ENCODE data around the gene LMBR1.
"Not testable (repeated sequence)": the region's sequence is repeated elsewhere in the genome, so short reads cannot be mapped to it uniquely, and the experiment has no call there.

Gene LMBR1

GRCh38 chr7:156652886-156653568, 240.0 kb downstream of the LMBR1 start:
- CTCF ChIA-PET = no interaction called here
- DNase-seq (ENCODE audit: extremely low spot score) = no peak

GRCh38 chr7:156651474-156651873, 241.5 kb downstream of the LMBR1 start:
- POLR2A ChIA-PET = interaction anchor here (1.7 kb wide), 1 partner anchor 10 kb away, joined by 4 read pairs; no protein-coding TSS in a partner anchor
- TF ChIP-seq FOXK2 (IDR thresholded peaks at IDR 0.05) = no peak
- no peak for TF ChIP-seq LEF1 (IDR thresholded peaks at IDR 0.05; ENCODE audit: borderline replicate concordance)
- no peak for TF ChIP-seq BHLHE40 (IDR thresholded peaks at IDR 0.05; ENCODE audit: borderline replicate concordance)
- no peak for TF ChIP-seq ELF4 (IDR thresholded peaks at IDR 0.05)
- TF ChIP-seq, protein P1, sequence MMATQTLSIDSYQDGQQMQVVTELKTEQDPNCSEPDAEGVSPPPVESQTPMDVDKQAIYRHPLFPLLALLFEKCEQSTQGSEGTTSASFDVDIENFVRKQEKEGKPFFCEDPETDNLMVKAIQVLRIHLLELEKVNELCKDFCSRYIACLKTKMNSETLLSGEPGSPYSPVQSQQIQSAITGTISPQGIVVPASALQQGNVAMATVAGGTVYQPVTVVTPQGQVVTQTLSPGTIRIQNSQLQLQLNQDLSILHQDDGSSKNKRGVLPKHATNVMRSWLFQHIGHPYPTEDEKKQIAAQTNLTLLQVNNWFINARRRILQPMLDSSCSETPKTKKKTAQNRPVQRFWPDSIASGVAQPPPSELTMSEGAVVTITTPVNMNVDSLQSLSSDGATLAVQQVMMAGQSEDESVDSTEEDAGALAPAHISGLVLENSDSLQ (IDR thresholded peaks at IDR 0.05) = no peak
- no peak for TF ChIP-seq TARDBP (IDR thresholded peaks at IDR 0.05)
- TF ChIP-seq FOXM1 (IDR thresholded peaks at IDR 0.05; ENCODE audit: borderline replicate concordance) = no peak
- TF ChIP-seq HDGF (IDR thresholded peaks at IDR 0.05; ENCODE audit: borderline replicate concordance) = no peak
- no peak for TF ChIP-seq ARNT (IDR thresholded peaks at IDR 0.05)
- TF ChIP-seq CTBP1 (IDR thresholded peaks at IDR 0.05; ENCODE audit: borderline replicate concordance) = no peak
- TF ChIP-seq L3MBTL2 (conservative IDR thresholded peaks at IDR 0.05) = no peak
- TF ChIP-seq SUZ12 (IDR thresholded peaks at IDR 0.05) = no peak
- TF ChIP-seq FOXA1 (IDR thresholded peaks at IDR 0.05) = no peak
- no peak for TF ChIP-seq SP1 (IDR thresholded peaks at IDR 0.05)
- TF ChIP-seq ZNF384 (IDR thresholded peaks at IDR 0.05) = no peak
- no peak for TF ChIP-seq NFRKB (IDR thresholded peaks at IDR 0.05)
- CTCF ChIA-PET = no interaction called here

More at GRCh38 chr7:156652886-156653568, 240.0 kb downstream of the LMBR1 start:
- TF ChIP-seq FOXM1 (IDR thresholded peaks at IDR 0.05; ENCODE audit: borderline replicate concordance) (no peak), FOXK2 (IDR thresholded peaks at IDR 0.05) (no peak), FOXA1 (IDR thresholded peaks at IDR 0.05) (no peak), TARDBP (IDR thresholded peaks at IDR 0.05) (no peak), LEF1 (IDR thresholded peaks at IDR 0.05; ENCODE audit: borderline replicate concordance) (no peak), L3MBTL2 (conservative IDR thresholded peaks at IDR 0.05) (no peak), BHLHE40 (IDR thresholded peaks at IDR 0.05; ENCODE audit: borderline replicate concordance) (no peak), SP1 (IDR thresholded peaks at IDR 0.05) (no peak), ELF4 (IDR thresholded peaks at IDR 0.05) (no peak), ARNT (IDR thresholded peaks at IDR 0.05) (no peak), ZNF384 (IDR thresholded peaks at IDR 0.05) (no peak), SUZ12 (IDR thresholded peaks at IDR 0.05) (no peak), CTBP1 (IDR thresholded peaks at IDR 0.05; ENCODE audit: borderline replicate concordance) (no peak), HDGF (IDR thresholded peaks at IDR 0.05; ENCODE audit: borderline replicate concordance) (no peak), NFRKB (IDR thresholded peaks at IDR 0.05) (no peak)
- TF ChIP-seq, protein P1 (IDR thresholded peaks at IDR 0.05) = no peak
- POLR2A ChIA-PET = interaction anchor here (1.1 to 1.7 kb wide), 2 partner anchors 12 kb away, joined by 3 to 4 read pairs; partner anchors contain the start of gene RNF32

GRCh38 chr7:156650042-156650441, 242.9 kb downstream of the LMBR1 start:
- ChIA-PET POLR2A (no interaction called here), CTCF (interaction anchor here (0.6 kb wide), 2 partner anchors 20 to 114 kb away, joined by 3 to 4 read pairs; no protein-coding TSS in a partner anchor)
- TF ChIP-seq SP1 (IDR thresholded peaks at IDR 0.05) (no peak), BHLHE40 (IDR thresholded peaks at IDR 0.05; ENCODE audit: borderline replicate concordance) (no peak), CTBP1 (IDR thresholded peaks at IDR 0.05; ENCODE audit: borderline replicate concordance) (no peak), SUZ12 (IDR thresholded peaks at IDR 0.05) (no peak), TARDBP (IDR thresholded peaks at IDR 0.05) (no peak)
- peak; percentile 41 for DNase-seq (ENCODE audit: extremely low spot score)

More at GRCh38 chr7:156651474-156651873, 241.5 kb downstream of the LMBR1 start:
- DNase-seq (ENCODE audit: extremely low spot score) = no peak

GRCh38 chr7:156647330-156647729, 245.7 kb downstream of the LMBR1 start:
- CTCF ChIA-PET; DNase-seq (ENCODE audit: extremely low spot score); POLR2A ChIA-PET: not testable (repeated sequence)

- DNase-seq (ENCODE audit: extremely low spot score) = no peak
- ChIA-PET CTCF (no interaction called here), POLR2A (interaction anchor here (1.1 kb wide), 1 partner anchor 74 kb away, joined by 3 read pairs; no protein-coding TSS in a partner anchor)
- TF ChIP-seq ARNT (IDR thresholded peaks at IDR 0.05) = no peak
- TF ChIP-seq LEF1 (IDR thresholded peaks at IDR 0.05; ENCODE audit: borderline replicate concordance) = no peak
- TF ChIP-seq FOXK2 (IDR thresholded peaks at IDR 0.05) = no peak
- no peak for TF ChIP-seq TARDBP (IDR thresholded peaks at IDR 0.05)
- no peak for TF ChIP-seq HDGF (IDR thresholded peaks at IDR 0.05; ENCODE audit: borderline replicate concordance)
- TF ChIP-seq SP1 (IDR thresholded peaks at IDR 0.05) = no peak
These were observed 250.5 kb downstream of the LMBR1 start for GRCh38 chr7:156642306-156643045.

DNA sequence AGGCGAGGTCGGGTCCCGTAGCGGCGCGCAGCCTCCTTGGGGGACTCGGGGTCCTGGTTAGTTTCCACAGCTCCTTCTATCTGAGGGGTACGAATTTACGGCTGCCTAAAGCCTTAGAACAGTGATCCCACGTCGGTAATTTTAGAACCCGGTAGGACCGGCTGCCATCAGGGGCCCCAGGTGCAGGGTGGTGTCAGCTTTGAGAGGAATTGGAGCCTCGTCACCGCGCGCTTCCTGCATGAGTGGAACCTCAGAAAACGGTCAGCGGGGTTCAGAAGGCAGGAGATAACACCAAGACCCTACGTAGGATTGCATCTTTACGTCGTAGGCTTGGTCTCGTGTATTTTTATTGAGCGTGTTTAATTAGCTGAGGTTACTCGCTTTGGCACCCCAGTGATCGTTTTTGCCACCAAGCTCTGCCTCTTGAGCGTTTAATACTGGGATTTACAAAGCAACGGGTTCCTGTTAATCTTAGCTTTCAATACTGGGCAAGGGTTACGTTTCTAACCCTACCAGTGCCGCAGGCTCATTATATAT, 252.0 kb downstream of the LMBR1 start:
- CTCF ChIA-PET = no interaction called here
- no peak for TF ChIP-seq FOXM1 (IDR thresholded peaks at IDR 0.05; ENCODE audit: borderline replicate concordance)
- no peak for TF ChIP-seq FOXA1 (IDR thresholded peaks at IDR 0.05)
- TF ChIP-seq CTBP1 (IDR thresholded peaks at IDR 0.05; ENCODE audit: borderline replicate concordance) = no peak
- TF ChIP-seq FOXK2 (IDR thresholded peaks at IDR 0.05) = no peak
- TF ChIP-seq L3MBTL2 (conservative IDR thresholded peaks at IDR 0.05) = no peak
- TF ChIP-seq ARNT (IDR thresholded peaks at IDR 0.05) = no peak
- no peak for TF ChIP-seq SUZ12 (IDR thresholded peaks at IDR 0.05)
- no peak for TF ChIP-seq ZNF384 (IDR thresholded peaks at IDR 0.05)
- TF ChIP-seq ELF4 (IDR thresholded peaks at IDR 0.05) = no peak
- no peak for TF ChIP-seq BHLHE40 (IDR thresholded peaks at IDR 0.05; ENCODE audit: borderline replicate concordance)
- TF ChIP-seq, protein P1 (IDR thresholded peaks at IDR 0.05) = no peak
- no peak for TF ChIP-seq HDGF (IDR thresholded peaks at IDR 0.05; ENCODE audit: borderline replicate concordance)
- no peak for TF ChIP-seq LEF1 (IDR thresholded peaks at IDR 0.05; ENCODE audit: borderline replicate concordance)
- no peak for TF ChIP-seq SP1 (IDR thresholded peaks at IDR 0.05)
- TF ChIP-seq TARDBP (IDR thresholded peaks at IDR 0.05) = no peak
- TF ChIP-seq NFRKB (IDR thresholded peaks at IDR 0.05) = no peak
- POLR2A ChIA-PET = interaction anchor here (1.1 to 1.3 kb wide), 3 partner anchors 11 to 252 kb away, joined by 3 to 4 read pairs (median 3); partner anchors contain the start of gene LMBR1
- DNase-seq (ENCODE audit: extremely low spot score) = no peak
